Measurements from ENCODE around the gene HELZ.

GRCh38 chr17:67160791-67161190, 84.2 kb downstream of the HELZ start:
- TF ChIP-seq CTCF (IDR thresholded peaks at IDR 0.05): no peak
- no peak for TF ChIP-seq POLR2A (IDR thresholded peaks at IDR 0.05)

All from lower leg skin (tissue), 3 donors.